WERI-Rb-1 (cell line): Measurements from ENCODE around the gene C12orf57.

Experiments used
- DNase-seq: peaks from one replicate; pipeline ENCODE4 v3.0.0-alpha.2; 2020
- H3K27ac ChIP-seq: fragments of 250-450 bp; sonication (Bioruptor Pico); 2 replicates; pipeline ENCODE4 v1.5.1; 2020; ENCODE audit warnings: mild to moderate bottlenecking, moderate library complexity
- H3K27me3 ChIP-seq: fragments of 250-450 bp; sonication (Bioruptor Pico); 2 replicates; pipeline ENCODE4 v1.5.1; 2021; ENCODE audit warnings: mild to moderate bottlenecking, low read depth, moderate library complexity; ENCODE audit not compliant: insufficient read depth, severe bottlenecking
- H3K36me3 ChIP-seq: fragments of 250-450 bp; sonication (Bioruptor Pico); 2 replicates; pipeline ENCODE4 v1.5.1; 2020; ENCODE audit warnings: mild to moderate bottlenecking, moderate library complexity
- H3K4me3 ChIP-seq: 2 replicates; pipeline ENCODE4 v1.5.1; 2011; ENCODE audit warnings: low read depth, mild to moderate bottlenecking, control low read depth, low read length
- H3K9me3 ChIP-seq: fragments of 250-450 bp; sonication (Bioruptor Pico); 2 replicates; pipeline ENCODE4 v1.5.1; 2021; ENCODE audit warnings: mild to moderate bottlenecking, moderate library complexity; ENCODE audit not compliant: severe bottlenecking
- TF ChIP-seq, protein P1 (sequence below): IDR thresholded peaks from 2 replicates; pipeline ENCODE4 v1.5.1; 2011; ENCODE audit warnings: low read depth, mild to moderate bottlenecking, control low read depth, inconsistent platforms, low read length

C12orf57 gene

DNA sequence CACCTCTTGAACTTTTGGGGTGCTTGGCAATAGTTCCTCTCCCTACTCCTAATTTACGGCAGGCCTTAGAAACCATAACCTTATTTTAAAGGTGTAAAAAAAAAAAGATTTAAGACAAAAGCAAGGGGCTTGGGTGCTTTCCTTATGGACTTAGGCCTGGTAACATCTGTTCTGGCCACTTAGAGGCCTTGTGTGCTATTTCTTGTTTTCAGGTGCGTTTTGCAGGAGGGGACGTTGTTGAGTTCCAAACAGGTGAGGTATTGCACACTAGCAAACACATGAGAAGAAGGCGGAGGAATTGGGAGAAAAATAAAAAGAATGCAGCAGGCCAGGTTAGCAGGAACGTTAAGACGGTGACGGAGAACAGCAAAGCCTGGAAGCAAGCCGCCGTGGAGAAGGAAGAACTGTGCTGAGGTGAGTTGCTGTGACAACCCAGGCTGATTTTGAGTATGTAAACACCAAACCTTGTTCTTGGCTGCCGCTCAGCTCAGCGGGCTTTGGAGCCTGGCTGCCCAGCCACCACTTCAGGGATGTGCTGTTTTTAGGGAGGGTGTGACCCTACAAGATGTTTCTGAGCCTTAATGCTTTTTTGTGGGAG is 44.2 kb downstream of the C12orf57 start:
- no peak for DNase-seq
- H3K27ac ChIP-seq, result no peak overlapping the region
- TF ChIP-seq, protein P1, sequence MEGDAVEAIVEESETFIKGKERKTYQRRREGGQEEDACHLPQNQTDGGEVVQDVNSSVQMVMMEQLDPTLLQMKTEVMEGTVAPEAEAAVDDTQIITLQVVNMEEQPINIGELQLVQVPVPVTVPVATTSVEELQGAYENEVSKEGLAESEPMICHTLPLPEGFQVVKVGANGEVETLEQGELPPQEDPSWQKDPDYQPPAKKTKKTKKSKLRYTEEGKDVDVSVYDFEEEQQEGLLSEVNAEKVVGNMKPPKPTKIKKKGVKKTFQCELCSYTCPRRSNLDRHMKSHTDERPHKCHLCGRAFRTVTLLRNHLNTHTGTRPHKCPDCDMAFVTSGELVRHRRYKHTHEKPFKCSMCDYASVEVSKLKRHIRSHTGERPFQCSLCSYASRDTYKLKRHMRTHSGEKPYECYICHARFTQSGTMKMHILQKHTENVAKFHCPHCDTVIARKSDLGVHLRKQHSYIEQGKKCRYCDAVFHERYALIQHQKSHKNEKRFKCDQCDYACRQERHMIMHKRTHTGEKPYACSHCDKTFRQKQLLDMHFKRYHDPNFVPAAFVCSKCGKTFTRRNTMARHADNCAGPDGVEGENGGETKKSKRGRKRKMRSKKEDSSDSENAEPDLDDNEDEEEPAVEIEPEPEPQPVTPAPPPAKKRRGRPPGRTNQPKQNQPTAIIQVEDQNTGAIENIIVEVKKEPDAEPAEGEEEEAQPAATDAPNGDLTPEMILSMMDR, result no peak
- no peaks in the 10 kb centered on the region for H3K9me3 ChIP-seq
- H3K36me3 ChIP-seq, result peaks cover 6% of the 10 kb centered on the region; the same call in 1 of the 2 replicates
- H3K4me3 ChIP-seq, result no peak overlapping the region
- H3K27me3 ChIP-seq, result no peaks in the 10 kb centered on the region
